Stimulated activated CD8-positive, alpha-beta memory T cell treated with anti-CD3 and anti-CD28 coated beads, Interleukin-12 subunit alpha, Interleukin-12 subunit beta, amount 100 ng/mL, for 24 hours (primary cell): ENCODE measurements around the gene IKBIP.
A peak's percentile ranks its signal among the peaks of the same experiment; 100 is the strongest.
"Not testable (repeated sequence)": the region's sequence is repeated elsewhere in the genome, so short reads cannot be mapped to it uniquely, and the experiment has no call there.

Source experiments
- DNase-seq: peaks from one replicate; pipeline ENCODE4 v3.0.0-alpha.2; 2020; ENCODE audit errors: extremely low read depth

IKBIP gene

GRCh38 chr12:98644712-98645571 lies at the start of gene IKBIP, which contains the start of gene APAF1:
Gene IKBIP, minus strand, starts transcription at chr12:98644788. Its CDS starts 87 bp downstream, at chr12:98644701.
Gene APAF1, plus strand, starts transcription at chr12:98645290. Its CDS starts 3,070 bp downstream, at chr12:98648360.
- DNase-seq: peak; percentile 89

- no peak for DNase-seq
Observed at GRCh38 chr12:98691351-98691750, 46.8 kb upstream of the IKBIP start.

- no peak for DNase-seq
Observed at GRCh38 chr12:98686603-98687002, 42.0 kb upstream of the IKBIP start.

GRCh38 chr12:98684199-98684598 lies 39.6 kb upstream of the IKBIP start:
- DNase-seq: no peak

GRCh38 chr12:98679611-98680005 lies 35.0 kb upstream of the IKBIP start:
- DNase-seq: no peak

GRCh38 chr12:98678946-98679610 lies 34.5 kb upstream of the IKBIP start:
- no peak for DNase-seq

GRCh38 chr12:98678236-98678945 lies 33.8 kb upstream of the IKBIP start:
- DNase-seq: no peak

GRCh38 chr12:98674841-98675240 lies 30.3 kb upstream of the IKBIP start:
- no peak for DNase-seq

GRCh38 chr12:98671459-98671858 lies 26.9 kb upstream of the IKBIP start:
- DNase-seq: no peak

GRCh38 chr12:98669751-98670150 lies 25.2 kb upstream of the IKBIP start:
- DNase-seq: no peak

- DNase-seq: no peak
Observed at GRCh38 chr12:98660521-98660920, 15.9 kb upstream of the IKBIP start.

- DNase-seq: no peak
Observed at GRCh38 chr12:98656289-98657101, 11.9 kb upstream of the IKBIP start.

GRCh38 chr12:98653866-98654493 lies 9.4 kb upstream of the IKBIP start:
- DNase-seq: no peak

- DNase-seq: no peak
Observed at GRCh38 chr12:98651328-98651727, 6.7 kb upstream of the IKBIP start.

- DNase-seq: no peak
Observed at GRCh38 chr12:98646294-98647090, 1.9 kb upstream of the IKBIP start.

- no peak for DNase-seq
Observed at GRCh38 chr12:98645572-98646067, 1.0 kb upstream of the IKBIP start.

GRCh38 chr12:98644433-98644711 lies 216 bp downstream of the IKBIP start:
- no peak for DNase-seq

- DNase-seq: not testable (repeated sequence)
Observed at GRCh38 chr12:98642801-98643200, 1.8 kb downstream of the IKBIP start.

- no peak for DNase-seq
Observed at GRCh38 chr12:98639491-98639890, 5.1 kb downstream of the IKBIP start.

- no peak for DNase-seq
Observed at GRCh38 chr12:98638009-98638408, 6.6 kb downstream of the IKBIP start.
